Fibroblast of lung (primary cell): ENCODE data around the gene NAXE. TPM values are rescaled to one million over a fixed set of nuclear protein-coding genes. Genes with fewer than 3 reads are reported as not detected.

Source experiments
- DNase-seq, 2 donors: peaks; one replicate each; pipeline versions ENCODE4 v3.0.0 to v3.0.0-alpha.2; 2010; ENCODE audit warnings: low read depth in 2 of 2
- H2AFZ ChIP-seq: 2 replicates; pipeline ENCODE4 v1.5.1; 2012; ENCODE audit warnings: low read length, control low read depth, inconsistent platforms
- H3K27ac ChIP-seq: 2 replicates; pipeline ENCODE4 v1.5.1; 2011; ENCODE audit warnings: low read length, control low read depth; ENCODE audit not compliant: insufficient read depth
- H3K27me3 ChIP-seq: 2 replicates; pipeline ENCODE4 v1.5.1; 2011; ENCODE audit warnings: mild to moderate bottlenecking, low read length; ENCODE audit not compliant: control insufficient read depth, insufficient read depth
- H3K36me3 ChIP-seq: 2 replicates; pipeline ENCODE4 v1.5.1; 2011; ENCODE audit warnings: low read length; ENCODE audit not compliant: control insufficient read depth, insufficient read depth
- H3K4me1 ChIP-seq: 2 replicates; pipeline ENCODE4 v1.5.1; 2011; ENCODE audit warnings: low read length; ENCODE audit not compliant: control insufficient read depth, insufficient read depth; ENCODE audit errors: extremely low read depth
- H3K4me2 ChIP-seq: 2 replicates; pipeline ENCODE4 v1.5.1; 2011; ENCODE audit warnings: low read length, control low read depth; ENCODE audit not compliant: insufficient read depth; ENCODE audit errors: extremely low read depth
- H3K4me3 ChIP-seq, 4 experiments: fragments of 200-600 bp in 1 of 4; sonication (generic) in 1 of 4; replicated peaks in 1 of 4; 2 replicates each; pipeline ENCODE4 v1.5.1; 2011 to 2016; ENCODE audit warnings: low read length in 4 of 4, low read depth in 3 of 4, mild to moderate bottlenecking in 3 of 4, control low read depth in 2 of 4, inconsistent platforms in 1 of 4, mixed read lengths in 1 of 4; ENCODE audit not compliant: insufficient read depth in 1 of 4; ENCODE audit errors: control extremely low read depth in 1 of 4
- H3K79me2 ChIP-seq: 2 replicates; pipeline ENCODE4 v1.5.1; 2012; ENCODE audit warnings: mild to moderate bottlenecking, low read length, inconsistent platforms; ENCODE audit not compliant: control insufficient read depth, insufficient read depth
- H3K9ac ChIP-seq: 2 replicates; pipeline ENCODE4 v1.5.1; 2011; ENCODE audit warnings: mild to moderate bottlenecking, low read length, control low read depth; ENCODE audit not compliant: insufficient read depth
- H3K9me3 ChIP-seq: 2 replicates; pipeline ENCODE4 v1.5.1; 2012; ENCODE audit warnings: low read depth, low read length; ENCODE audit not compliant: control insufficient read depth, insufficient read depth
- H4K20me1 ChIP-seq: 2 replicates; pipeline ENCODE4 v1.5.1; 2011; ENCODE audit warnings: low read length; ENCODE audit not compliant: control insufficient read depth, insufficient read depth; ENCODE audit errors: extremely low read depth
- EZH2 ChIP-seq: IDR thresholded peaks from 2 replicates; pipeline ENCODE4 v1.5.1; 2012; ENCODE audit warnings: low read length, control low read depth, mild to moderate bottlenecking; ENCODE audit errors: missing control alignments
- polyA plus RNA-seq, 2 donors: library from polyadenylated mRNA; depleted of rRNA in 1 of 2; stranded (reverse) in 1 of 2; unstranded in 1 of 2; fragments of >200 nt; gene quantifications; 2 replicates each; pipeline ENCODE4 v1.2.1, GENCODE V29; 2011 to 2012; ENCODE audit warnings: missing spikeins in 1 of 2
- total RNA-seq: library from RNA; depleted of rRNA; stranded (reverse); fragments of >200 nt; gene quantifications from 2 replicates; pipeline ENCODE4 v1.2.1, GENCODE V29; 2014
- TF ChIP-seq, protein P1 (sequence below), 2 donors: IDR thresholded peaks in 1 of 2; conservative IDR thresholded peaks in 1 of 2; 1 replicate in 1 of 2; 2 replicates in 1 of 2; pipeline ENCODE4 v1.5.1; 2011 to 2012; ENCODE audit warnings: low read length in 2 of 2, control low read depth in 1 of 2, inconsistent platforms in 1 of 2, low read depth in 1 of 2, mild to moderate bottlenecking in 1 of 2

The NAXE gene
- total and polyA plus RNA-seq, 2 donors (not counting 1 experiment from before 2014, with no cell fraction given) = 41.6 to 64.4 TPM

DNA sequence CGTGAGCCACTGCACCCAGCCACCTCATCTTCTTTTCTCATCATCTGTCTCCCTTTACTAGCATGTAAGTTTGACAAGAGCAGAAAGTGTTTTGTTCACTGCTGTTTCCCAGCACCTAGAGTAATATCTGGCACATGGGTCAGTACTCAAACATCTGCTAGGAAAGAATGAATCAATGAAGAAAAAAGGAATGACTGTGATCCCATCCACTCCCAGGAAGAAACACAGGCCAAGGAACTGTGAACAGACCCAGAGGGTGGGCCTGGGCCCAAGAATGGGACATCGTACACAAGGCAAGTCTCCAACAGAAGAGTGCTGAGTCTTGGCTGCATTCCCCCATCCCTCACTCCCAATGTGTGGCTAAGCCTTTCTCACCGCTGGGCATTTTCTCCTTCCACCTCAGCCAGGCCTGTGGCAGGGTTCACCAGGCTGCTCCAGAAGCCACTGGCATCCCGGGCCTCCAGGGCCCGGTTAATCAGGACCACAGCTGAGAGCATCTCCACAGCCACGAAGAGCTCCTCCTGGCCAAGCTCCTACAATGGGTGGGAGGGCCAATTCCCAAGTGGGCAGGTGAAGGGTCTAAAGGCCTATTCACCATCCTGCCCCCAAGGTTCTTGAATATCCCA is 37.6 kb upstream of the NAXE start:
- Histone ChIP-seq H2AFZ (no peak overlapping the region), H4K20me1 (no peaks in the 10 kb centered on the region), H3K27me3 (no peaks in the 10 kb centered on the region), H3K9me3 (no peaks in the 10 kb centered on the region), H3K4me3 (no peak overlapping the region), H3K27ac (no peak overlapping the region), H3K4me1 (no peaks in the 10 kb centered on the region), H3K9ac (no peak overlapping the region), H3K79me2 (no peaks in the 10 kb centered on the region), H3K4me2 (no peak overlapping the region), H3K36me3 (peaks cover 22% of the 10 kb centered on the region)
- DNase-seq = no peak
- TF ChIP-seq, protein P1, sequence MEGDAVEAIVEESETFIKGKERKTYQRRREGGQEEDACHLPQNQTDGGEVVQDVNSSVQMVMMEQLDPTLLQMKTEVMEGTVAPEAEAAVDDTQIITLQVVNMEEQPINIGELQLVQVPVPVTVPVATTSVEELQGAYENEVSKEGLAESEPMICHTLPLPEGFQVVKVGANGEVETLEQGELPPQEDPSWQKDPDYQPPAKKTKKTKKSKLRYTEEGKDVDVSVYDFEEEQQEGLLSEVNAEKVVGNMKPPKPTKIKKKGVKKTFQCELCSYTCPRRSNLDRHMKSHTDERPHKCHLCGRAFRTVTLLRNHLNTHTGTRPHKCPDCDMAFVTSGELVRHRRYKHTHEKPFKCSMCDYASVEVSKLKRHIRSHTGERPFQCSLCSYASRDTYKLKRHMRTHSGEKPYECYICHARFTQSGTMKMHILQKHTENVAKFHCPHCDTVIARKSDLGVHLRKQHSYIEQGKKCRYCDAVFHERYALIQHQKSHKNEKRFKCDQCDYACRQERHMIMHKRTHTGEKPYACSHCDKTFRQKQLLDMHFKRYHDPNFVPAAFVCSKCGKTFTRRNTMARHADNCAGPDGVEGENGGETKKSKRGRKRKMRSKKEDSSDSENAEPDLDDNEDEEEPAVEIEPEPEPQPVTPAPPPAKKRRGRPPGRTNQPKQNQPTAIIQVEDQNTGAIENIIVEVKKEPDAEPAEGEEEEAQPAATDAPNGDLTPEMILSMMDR (conservative IDR thresholded peaks at IDR 0.05 in 1 of 2, IDR thresholded peaks at IDR 0.05 in 1 of 2; ENCODE audit: low read depth in 1 of 2, low read length in 2 of 2) = no peak
- no peak for TF ChIP-seq EZH2

DNA sequence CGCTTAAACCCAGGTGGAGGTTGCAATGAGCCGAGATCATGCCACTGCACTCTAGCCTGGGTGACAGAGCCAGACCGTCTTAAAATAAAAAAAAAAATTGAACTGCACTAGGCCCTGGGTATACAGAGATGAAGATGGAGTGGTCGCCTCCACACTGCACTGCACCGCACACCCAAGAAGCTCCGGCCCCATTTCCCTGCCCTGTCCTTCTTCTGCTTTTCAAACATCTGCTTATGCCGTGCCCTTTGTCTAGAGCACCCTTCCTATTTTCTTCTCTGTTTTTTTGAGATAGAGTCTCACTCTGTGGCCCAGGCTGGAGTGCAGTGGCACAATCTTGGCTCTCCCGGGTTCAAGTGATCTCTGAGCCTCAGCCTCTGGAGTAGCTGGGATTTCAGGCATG is 36.6 kb upstream of the NAXE start:
- no peaks in the 10 kb centered on the region for H4K20me1 ChIP-seq
- H3K27me3 ChIP-seq = no peaks in the 10 kb centered on the region
- no peak overlapping the region for H3K27ac ChIP-seq
- no peaks in the 10 kb centered on the region for H3K79me2 ChIP-seq
- H3K9ac ChIP-seq = no peak overlapping the region
- no peaks in the 10 kb centered on the region for H3K9me3 ChIP-seq
- TF ChIP-seq, protein P1 (conservative IDR thresholded peaks at IDR 0.05 in 1 of 2, IDR thresholded peaks at IDR 0.05 in 1 of 2; ENCODE audit: low read depth in 1 of 2, low read length in 2 of 2) = no peak
- TF ChIP-seq EZH2 = no peak
- H3K4me3 ChIP-seq = no peak overlapping the region
- no peak for DNase-seq
- no peak overlapping the region for H3K4me2 ChIP-seq
- H3K36me3 ChIP-seq = peaks cover 26% of the 10 kb centered on the region
- no peak overlapping the region for H2AFZ ChIP-seq
- no peaks in the 10 kb centered on the region for H3K4me1 ChIP-seq

DNA sequence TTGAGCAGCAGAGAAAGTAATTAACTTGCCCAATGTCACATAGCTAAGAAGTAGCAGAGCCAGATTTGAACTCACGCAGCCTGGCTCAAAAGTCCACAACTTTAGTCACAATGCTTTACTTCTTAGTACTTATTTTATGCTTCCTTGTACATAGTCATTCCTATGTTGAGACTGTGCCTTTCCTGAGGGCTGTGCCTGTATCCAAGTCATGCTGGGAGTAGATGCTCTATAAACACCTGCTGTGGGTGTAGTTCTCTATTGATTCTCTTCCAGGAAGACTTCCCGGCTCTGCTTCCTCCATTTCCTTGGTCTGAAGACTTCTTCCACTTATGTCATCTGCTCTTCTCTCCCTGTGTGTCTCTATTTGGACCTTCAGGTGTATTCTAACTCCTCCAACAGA is 35.9 kb upstream of the NAXE start:
- no peak overlapping the region for H3K27ac ChIP-seq
- H3K4me3 ChIP-seq = no peak overlapping the region
- no peaks in the 10 kb centered on the region for H4K20me1 ChIP-seq
- TF ChIP-seq, protein P1 (conservative IDR thresholded peaks at IDR 0.05 in 1 of 2, IDR thresholded peaks at IDR 0.05 in 1 of 2; ENCODE audit: low read depth in 1 of 2, low read length in 2 of 2) = no peak
- TF ChIP-seq EZH2 = no peak
- no peak overlapping the region for H3K9ac ChIP-seq
- no peak for DNase-seq
- no peaks in the 10 kb centered on the region for H3K9me3 ChIP-seq
- no peaks in the 10 kb centered on the region for H3K4me1 ChIP-seq
- H3K4me2 ChIP-seq = no peak overlapping the region
- no peaks in the 10 kb centered on the region for H3K27me3 ChIP-seq
- no peak overlapping the region for H2AFZ ChIP-seq
- H3K79me2 ChIP-seq = no peaks in the 10 kb centered on the region
- peaks cover 25% of the 10 kb centered on the region for H3K36me3 ChIP-seq
